ENCODE measurements around the gene TMEM62. TPM values are rescaled to one million over a fixed set of nuclear protein-coding genes. Genes with fewer than 3 reads are reported as not detected.

TMEM62 gene
- total and polyA plus RNA-seq, 2 experiments from 2014 or later = 8.6 to 9.1 TPM

DNA sequence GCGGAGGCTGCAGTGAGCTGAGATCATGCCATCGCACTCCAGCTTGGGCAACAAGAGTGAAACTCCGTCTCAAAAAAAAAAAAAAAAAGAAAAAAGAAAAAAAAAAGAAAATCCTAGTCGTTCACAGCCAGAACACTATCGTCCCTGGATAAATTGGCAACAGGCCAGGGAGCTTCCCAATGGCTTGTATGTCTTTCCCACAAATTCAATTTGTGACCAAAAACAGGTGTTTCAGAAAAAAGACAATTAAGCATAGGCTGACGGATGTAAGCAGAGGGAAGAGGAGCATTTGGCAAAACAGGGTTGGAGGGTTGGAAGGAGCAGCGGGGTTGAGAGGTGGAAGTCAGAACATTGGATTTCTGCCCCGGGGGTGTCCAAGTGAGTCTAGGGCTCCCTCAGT is 78.9 kb downstream of the TMEM62 start:
- no peaks in the 10 kb centered on the region for H3K9me3 ChIP-seq (ENCODE audit: low read depth)
- peaks cover 4% of the 10 kb centered on the region for H3K4me1 ChIP-seq (ENCODE audit: low read depth)
- no peak overlapping the region for H3K27ac ChIP-seq
- H3K4me3 ChIP-seq = no peak overlapping the region
- no peaks in the 10 kb centered on the region for H3K36me3 ChIP-seq
- no peaks in the 10 kb centered on the region for H3K27me3 ChIP-seq
- TF ChIP-seq, protein P1, sequence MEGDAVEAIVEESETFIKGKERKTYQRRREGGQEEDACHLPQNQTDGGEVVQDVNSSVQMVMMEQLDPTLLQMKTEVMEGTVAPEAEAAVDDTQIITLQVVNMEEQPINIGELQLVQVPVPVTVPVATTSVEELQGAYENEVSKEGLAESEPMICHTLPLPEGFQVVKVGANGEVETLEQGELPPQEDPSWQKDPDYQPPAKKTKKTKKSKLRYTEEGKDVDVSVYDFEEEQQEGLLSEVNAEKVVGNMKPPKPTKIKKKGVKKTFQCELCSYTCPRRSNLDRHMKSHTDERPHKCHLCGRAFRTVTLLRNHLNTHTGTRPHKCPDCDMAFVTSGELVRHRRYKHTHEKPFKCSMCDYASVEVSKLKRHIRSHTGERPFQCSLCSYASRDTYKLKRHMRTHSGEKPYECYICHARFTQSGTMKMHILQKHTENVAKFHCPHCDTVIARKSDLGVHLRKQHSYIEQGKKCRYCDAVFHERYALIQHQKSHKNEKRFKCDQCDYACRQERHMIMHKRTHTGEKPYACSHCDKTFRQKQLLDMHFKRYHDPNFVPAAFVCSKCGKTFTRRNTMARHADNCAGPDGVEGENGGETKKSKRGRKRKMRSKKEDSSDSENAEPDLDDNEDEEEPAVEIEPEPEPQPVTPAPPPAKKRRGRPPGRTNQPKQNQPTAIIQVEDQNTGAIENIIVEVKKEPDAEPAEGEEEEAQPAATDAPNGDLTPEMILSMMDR (IDR thresholded peaks at IDR 0.05; ENCODE audit: low read depth, low read length) = no peak
- DNase-seq (ENCODE audit: low read depth in 1 of 2, low spot score in 1 of 2) = no peak

GRCh38 chr15:43212951-43213350 is 79.6 kb downstream of the TMEM62 start:
- H3K36me3 ChIP-seq = no peaks in the 10 kb centered on the region
- no peak for DNase-seq (ENCODE audit: low read depth in 1 of 2, low spot score in 1 of 2)
- H3K4me3 ChIP-seq = no peak overlapping the region
- no peaks in the 10 kb centered on the region for H3K27me3 ChIP-seq
- TF ChIP-seq, protein P1 (IDR thresholded peaks at IDR 0.05; ENCODE audit: low read depth, low read length) = no peak
- H3K4me1 ChIP-seq (ENCODE audit: low read depth) = peaks cover 4% of the 10 kb centered on the region
- H3K27ac ChIP-seq = no peak overlapping the region
- H3K9me3 ChIP-seq (ENCODE audit: low read depth) = no peaks in the 10 kb centered on the region

DNA sequence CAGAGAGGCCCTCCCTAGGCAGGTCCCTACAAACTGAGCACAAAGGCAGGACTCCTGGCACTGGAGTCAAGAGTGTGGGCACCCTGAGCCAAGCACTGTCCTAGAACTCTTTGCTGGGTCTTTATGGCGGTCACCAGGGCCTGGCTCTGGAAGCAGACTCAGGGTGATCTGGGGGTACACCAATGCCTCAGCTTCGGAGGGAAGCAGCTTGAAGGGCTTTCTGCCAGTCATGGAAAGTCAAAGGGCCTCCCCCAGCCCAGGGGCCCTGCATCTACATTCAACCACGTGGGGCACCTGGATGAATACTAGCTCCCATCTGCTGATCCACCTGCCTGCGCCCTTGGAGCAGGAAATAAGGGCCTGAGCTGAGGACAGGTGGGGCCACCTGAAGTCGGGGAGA is 80.1 kb downstream of the TMEM62 start:
- H3K4me3 ChIP-seq = no peak overlapping the region
- TF ChIP-seq, protein P1 (IDR thresholded peaks at IDR 0.05; ENCODE audit: low read depth, low read length) = no peak
- DNase-seq (ENCODE audit: low read depth in 1 of 2, low spot score in 1 of 2) = no peak
- no peak overlapping the region for H3K27ac ChIP-seq
- no peaks in the 10 kb centered on the region for H3K36me3 ChIP-seq
- no peaks in the 10 kb centered on the region for H3K27me3 ChIP-seq
- no peaks in the 10 kb centered on the region for H3K9me3 ChIP-seq (ENCODE audit: low read depth)
- H3K4me1 ChIP-seq (ENCODE audit: low read depth) = peaks cover 4% of the 10 kb centered on the region

DNA sequence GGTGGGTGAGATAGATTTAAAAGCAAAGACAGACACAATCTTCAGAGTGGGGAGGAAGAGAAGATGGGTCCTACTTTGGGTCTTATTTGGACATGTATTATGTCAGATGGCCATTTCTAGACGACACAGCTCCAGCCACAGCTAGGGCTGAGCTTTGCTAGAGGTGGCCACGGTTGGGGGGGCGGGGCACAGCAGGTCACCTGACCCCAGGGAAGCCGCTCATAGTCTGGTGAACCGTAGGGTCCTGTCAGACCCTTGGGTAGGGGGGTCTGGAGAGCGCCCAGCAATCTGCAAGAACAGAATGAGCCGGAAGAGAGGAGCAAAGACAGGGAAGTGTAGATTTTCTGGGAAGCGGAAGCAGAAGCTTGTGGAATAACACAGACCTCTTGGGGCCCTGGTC is 80.8 kb downstream of the TMEM62 start:
- Histone ChIP-seq H3K9me3 (ENCODE audit: low read depth) (no peaks in the 10 kb centered on the region), H3K4me3 (no peak overlapping the region), H3K27ac (no peak overlapping the region), H3K27me3 (no peaks in the 10 kb centered on the region), H3K4me1 (ENCODE audit: low read depth) (peaks cover 4% of the 10 kb centered on the region), H3K36me3 (no peaks in the 10 kb centered on the region)
- DNase-seq (ENCODE audit: low read depth in 1 of 2, low spot score in 1 of 2) = no peak
- TF ChIP-seq, protein P1 (IDR thresholded peaks at IDR 0.05; ENCODE audit: low read depth, low read length) = no peak

- H3K36me3 ChIP-seq = no peaks in the 10 kb centered on the region
- peak in 1 of 2 donors; percentile 60 for DNase-seq (ENCODE audit: low read depth in 1 of 2, low spot score in 1 of 2)
- TF ChIP-seq, protein P1 (IDR thresholded peaks at IDR 0.05; ENCODE audit: low read depth, low read length) = no peak
- H3K27me3 ChIP-seq = no peaks in the 10 kb centered on the region
- no peak overlapping the region for H3K4me3 ChIP-seq
- H3K27ac ChIP-seq = peak overlapping the region; percentile 61
- H3K4me1 ChIP-seq (ENCODE audit: low read depth) = peaks cover 4% of the 10 kb centered on the region
- H3K9me3 ChIP-seq (ENCODE audit: low read depth) = no peaks in the 10 kb centered on the region
Measured at GRCh38 chr15:43214592-43215295, 81.4 kb downstream of the TMEM62 start.
